Mucosa of stomach (tissue), 1 donor: Measurements from ENCODE around the gene WIPI1.
"Not testable (repeated sequence)": the region's sequence is repeated elsewhere in the genome, so short reads cannot be mapped to it uniquely, and the experiment has no call there.

Experiments
- H3K27me3 ChIP-seq: one replicate; pipeline ENCODE4 v1.7.0; 2013; ENCODE audit warnings: mild to moderate bottlenecking, low read length; ENCODE audit not compliant: control insufficient read depth, insufficient read depth
- H3K36me3 ChIP-seq: one replicate; pipeline ENCODE4 v1.7.0; 2013; ENCODE audit warnings: low read length; ENCODE audit not compliant: control insufficient read depth, insufficient read depth
- H3K4me1 ChIP-seq: one replicate; pipeline ENCODE4 v1.7.0; 2013; ENCODE audit warnings: mild to moderate bottlenecking, low read length; ENCODE audit not compliant: control insufficient read depth, insufficient read depth
- H3K4me3 ChIP-seq: one replicate; pipeline ENCODE4 v1.7.0; 2013; ENCODE audit warnings: low read length
- H3K9ac ChIP-seq: one replicate; pipeline ENCODE4 v1.7.0; 2013; ENCODE audit warnings: mild to moderate bottlenecking, low read length, moderate library complexity
- H3K9me3 ChIP-seq: one replicate; pipeline ENCODE4 v1.7.0; 2013; ENCODE audit warnings: mild to moderate bottlenecking, low read length, moderate library complexity; ENCODE audit not compliant: control insufficient read depth
- donor health status: Pancreatic carcinoma.

WIPI1 gene

DNA sequence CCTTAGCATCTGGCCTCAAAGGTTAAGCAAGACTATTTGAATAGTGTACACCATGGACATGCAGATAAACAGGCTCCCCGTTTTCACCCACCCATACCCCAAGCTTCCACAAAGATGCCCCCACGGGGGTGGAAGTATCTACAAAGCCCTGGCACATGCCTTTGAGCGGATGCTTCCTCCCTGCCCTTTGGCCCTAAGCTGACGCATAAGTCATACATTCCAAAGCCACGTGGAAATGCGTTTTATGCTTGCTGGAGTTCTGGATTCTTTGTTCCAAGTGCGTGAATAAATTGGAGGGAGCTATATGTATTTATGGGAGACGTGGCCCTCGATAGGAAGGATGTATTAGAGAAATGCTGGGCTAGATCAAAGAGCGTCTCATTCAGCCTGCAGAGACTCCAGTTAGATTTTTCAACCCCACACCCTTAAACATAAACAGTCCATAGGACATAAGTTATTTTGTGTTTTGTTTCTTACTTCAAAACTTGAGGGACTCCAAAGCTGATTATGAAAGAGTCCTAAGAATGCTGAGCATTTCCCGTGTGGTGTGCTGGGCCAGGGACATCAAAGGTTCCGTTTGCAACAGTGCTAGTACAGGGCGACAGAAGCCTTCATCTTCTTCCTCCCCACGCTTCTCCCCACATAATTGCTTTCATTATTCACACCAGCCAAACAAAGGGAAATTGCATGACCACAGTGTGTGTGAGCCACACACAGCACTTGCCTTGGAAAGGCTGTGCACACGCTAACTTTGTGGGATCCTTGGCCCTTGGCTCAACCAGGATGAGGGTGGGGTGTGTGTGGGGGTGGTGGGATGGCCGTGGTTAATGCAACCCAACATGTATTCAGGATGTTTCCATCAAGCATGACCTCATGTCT lies 73.6 kb downstream of the WIPI1 start:
- Histone ChIP-seq H3K4me3 (no peak overlapping the region), H3K9me3 (no peaks in the 10 kb centered on the region), H3K4me1 (peaks cover 5% of the 10 kb centered on the region), H3K36me3 (no peaks in the 10 kb centered on the region), H3K9ac (no peak overlapping the region), H3K27me3 (no peaks in the 10 kb centered on the region)

DNA sequence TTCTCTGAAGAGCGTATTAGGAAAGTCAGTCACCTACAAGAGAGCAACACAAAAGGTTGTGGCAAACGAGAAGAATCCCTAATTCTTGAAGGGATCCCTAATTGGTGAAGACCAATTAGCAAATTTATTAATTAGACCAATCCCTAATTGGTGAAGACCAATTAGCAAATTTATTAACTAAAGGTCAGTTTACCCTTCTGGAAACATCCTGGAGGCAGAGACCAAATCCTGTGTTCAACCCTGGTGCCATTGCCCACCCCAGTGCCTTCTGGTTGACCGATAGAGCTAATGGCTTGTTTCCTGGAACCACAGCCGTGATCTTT lies 74.2 kb downstream of the WIPI1 start:
- H3K4me3 ChIP-seq = no peak overlapping the region
- no peaks in the 10 kb centered on the region for H3K27me3 ChIP-seq
- no peaks in the 10 kb centered on the region for H3K9me3 ChIP-seq
- H3K4me1 ChIP-seq = peaks cover 11% of the 10 kb centered on the region
- H3K36me3 ChIP-seq = no peaks in the 10 kb centered on the region
- no peak overlapping the region for H3K9ac ChIP-seq

- Histone ChIP-seq H3K36me3 (no peaks in the 10 kb centered on the region), H3K27me3 (no peaks in the 10 kb centered on the region), H3K4me3 (no peak overlapping the region), H3K4me1 (peaks cover 15% of the 10 kb centered on the region), H3K9ac (no peak overlapping the region), H3K9me3 (no peaks in the 10 kb centered on the region)
These were observed 74.7 kb downstream of the WIPI1 start for GRCh38 chr17:68382582-68383085.

DNA sequence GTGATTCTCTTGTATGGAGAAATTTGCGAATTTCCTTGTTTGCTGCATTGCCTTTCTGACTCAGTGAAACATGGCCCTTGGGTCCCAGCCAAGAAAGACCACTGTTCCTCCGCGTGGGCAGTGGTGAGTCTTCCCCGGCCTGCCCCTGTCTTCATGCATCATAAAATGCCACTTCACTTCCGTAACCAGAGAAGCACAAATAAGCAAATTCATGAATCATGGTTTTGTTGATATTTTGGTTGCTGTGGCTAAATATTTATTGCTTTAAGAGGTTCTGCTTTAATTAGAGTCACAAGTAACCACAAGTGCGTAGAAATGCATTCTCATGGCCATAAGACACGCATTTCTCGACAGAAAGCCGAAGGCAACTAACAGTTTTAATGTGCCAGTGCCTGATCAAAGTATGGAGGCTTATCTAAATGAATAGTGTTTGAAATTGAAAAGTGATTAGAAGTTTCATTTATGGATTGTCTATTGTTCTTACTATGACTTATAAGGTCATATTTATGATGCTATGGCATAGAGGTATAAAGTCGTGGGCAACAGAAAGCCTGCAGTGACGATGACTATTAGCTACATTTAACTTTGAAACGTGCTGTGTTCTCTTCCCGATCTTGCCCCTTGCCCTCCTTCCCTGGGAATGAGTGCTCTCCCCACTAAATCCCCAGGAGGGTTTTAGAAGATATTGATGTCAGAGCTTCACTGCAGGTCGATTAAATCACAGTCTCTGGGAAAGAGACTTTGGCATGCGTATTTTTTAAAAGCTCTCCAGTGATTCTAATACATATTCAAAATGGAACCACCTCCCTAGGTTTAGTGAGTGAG lies 76.0 kb downstream of the WIPI1 start:
- Histone ChIP-seq H3K36me3 (no peaks in the 10 kb centered on the region), H3K27me3 (no peaks in the 10 kb centered on the region), H3K9me3 (no peaks in the 10 kb centered on the region), H3K9ac (no peak overlapping the region), H3K4me3 (no peak overlapping the region), H3K4me1 (peaks cover 20% of the 10 kb centered on the region)

DNA sequence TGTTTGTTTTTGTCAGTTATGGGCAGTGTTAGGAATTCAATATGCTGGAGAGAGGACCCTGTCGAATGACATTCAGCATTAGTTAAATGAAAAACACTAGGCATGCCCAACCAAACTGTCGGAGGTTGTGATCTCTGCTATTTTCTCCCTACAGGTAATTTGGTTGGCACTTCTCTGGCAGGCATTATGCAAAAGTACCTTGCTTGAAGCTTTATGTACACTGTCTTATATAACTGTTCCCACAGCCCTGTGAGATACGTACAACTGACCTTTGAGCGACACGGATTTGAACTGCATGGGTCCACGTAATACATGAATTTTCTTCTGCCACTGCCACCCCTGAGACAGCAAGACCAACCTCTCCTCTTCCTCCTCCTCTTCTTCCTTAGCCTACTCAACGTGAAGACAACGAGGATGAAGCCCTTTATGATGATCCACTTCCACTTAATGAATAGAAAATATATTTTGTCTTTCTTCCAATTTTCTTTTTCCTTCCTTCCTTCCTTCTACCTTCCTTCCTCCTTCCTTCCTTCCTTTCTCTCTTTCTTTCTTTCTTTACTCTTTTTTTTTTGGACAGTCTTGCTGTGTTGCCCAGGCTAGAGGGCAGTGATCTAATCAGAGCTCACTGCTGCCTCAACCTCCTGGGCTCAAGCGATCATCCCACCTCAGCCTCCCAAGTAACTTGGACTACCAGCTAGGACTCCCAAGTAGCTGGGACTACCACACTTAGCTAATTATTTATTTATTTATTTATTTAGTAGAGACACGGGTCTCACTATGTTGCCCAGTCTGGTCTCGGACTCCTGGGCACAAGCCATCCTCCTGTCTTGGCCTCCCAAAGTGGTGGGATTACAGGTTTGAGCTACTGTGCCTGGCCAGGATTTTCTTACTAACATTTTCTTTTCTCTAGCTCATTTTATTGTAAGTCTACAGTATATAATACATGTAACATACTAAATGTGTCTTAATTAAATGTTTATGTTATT lies 77.3 kb downstream of the WIPI1 start:
- H3K27me3 ChIP-seq = no peaks in the 10 kb centered on the region
- H3K9ac ChIP-seq = no peak overlapping the region
- H3K36me3 ChIP-seq = no peaks in the 10 kb centered on the region
- H3K4me3 ChIP-seq = no peak overlapping the region
- peaks cover 20% of the 10 kb centered on the region for H3K4me1 ChIP-seq
- no peaks in the 10 kb centered on the region for H3K9me3 ChIP-seq

- no peaks in the 10 kb centered on the region for H3K9me3 ChIP-seq
- no peak overlapping the region for H3K9ac ChIP-seq
- H3K4me3 ChIP-seq = no peak overlapping the region
- no peaks in the 10 kb centered on the region for H3K27me3 ChIP-seq
- H3K4me1 ChIP-seq = peaks cover 20% of the 10 kb centered on the region
- no peaks in the 10 kb centered on the region for H3K36me3 ChIP-seq
These were observed 78.2 kb downstream of the WIPI1 start for GRCh38 chr17:68379177-68379510.

- peak overlapping the region; percentile 50 for H3K9ac ChIP-seq
These were observed 78.8 kb downstream of the WIPI1 start for GRCh38 chr17:68378268-68379176.

DNA sequence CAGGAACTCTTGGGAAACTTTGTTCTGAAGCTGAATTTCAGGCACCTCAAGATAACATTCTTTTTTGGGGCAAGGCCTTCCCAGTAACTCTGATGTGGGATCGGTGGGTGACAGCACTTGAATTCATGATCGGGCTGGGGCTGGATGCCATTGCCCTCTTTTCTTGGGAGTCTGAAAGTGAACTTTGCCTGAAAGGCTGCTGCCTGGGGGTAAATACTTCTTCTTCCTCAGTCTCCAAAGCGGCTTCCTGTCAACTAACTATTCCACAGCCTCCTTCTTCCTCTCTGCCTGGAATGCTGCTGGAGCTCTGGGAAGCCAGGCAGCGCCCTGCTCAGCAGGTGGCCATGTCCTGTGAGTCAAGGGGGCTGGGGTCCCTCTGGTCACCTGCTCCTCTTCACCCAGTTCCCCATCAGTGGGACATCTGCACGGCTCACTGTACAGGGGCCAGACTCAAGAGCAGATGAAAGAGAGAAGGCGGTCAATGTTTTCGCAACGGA lies 79.5 kb downstream of the WIPI1 start:
- H3K27me3 ChIP-seq = no peaks in the 10 kb centered on the region
- no peaks in the 10 kb centered on the region for H3K36me3 ChIP-seq
- H3K4me1 ChIP-seq = peaks cover 20% of the 10 kb centered on the region
- peak overlapping the region; percentile 50 for H3K9ac ChIP-seq
- no peak overlapping the region for H3K4me3 ChIP-seq
- H3K9me3 ChIP-seq = no peaks in the 10 kb centered on the region

More at GRCh38 chr17:68378268-68379176, 78.8 kb downstream of the WIPI1 start:
- H3K36me3 ChIP-seq = no peaks in the 10 kb centered on the region
- H3K9me3 ChIP-seq = no peaks in the 10 kb centered on the region
- H3K4me1 ChIP-seq = peaks cover 20% of the 10 kb centered on the region
- no peaks in the 10 kb centered on the region for H3K27me3 ChIP-seq
- H3K4me3 ChIP-seq = no peak overlapping the region

DNA sequence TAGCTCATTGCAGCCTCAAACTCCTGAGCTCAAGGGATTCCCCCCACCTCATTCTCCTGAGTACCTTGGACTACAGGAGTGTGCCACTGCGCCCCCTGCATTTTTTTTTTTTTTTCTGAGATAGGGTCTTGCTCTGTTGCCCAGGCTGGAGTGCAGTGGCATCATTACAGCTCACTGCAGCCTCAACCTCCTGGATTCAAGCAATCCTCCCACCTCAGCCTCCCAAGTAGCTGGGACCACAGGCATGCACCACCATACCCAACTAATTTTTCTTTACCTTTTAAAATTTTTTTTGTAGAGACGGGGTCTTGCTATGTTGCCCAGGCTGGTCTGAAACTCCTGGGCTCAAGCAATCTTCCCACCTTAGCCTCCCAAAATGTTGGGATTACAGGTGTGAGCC lies 81.1 kb downstream of the WIPI1 start:
- H3K36me3 ChIP-seq, H3K9ac ChIP-seq, H3K27me3 ChIP-seq, H3K9me3 ChIP-seq, H3K4me3 ChIP-seq: not testable (repeated sequence)
- H3K4me1 ChIP-seq = peaks cover 20% of the 10 kb centered on the region

DNA sequence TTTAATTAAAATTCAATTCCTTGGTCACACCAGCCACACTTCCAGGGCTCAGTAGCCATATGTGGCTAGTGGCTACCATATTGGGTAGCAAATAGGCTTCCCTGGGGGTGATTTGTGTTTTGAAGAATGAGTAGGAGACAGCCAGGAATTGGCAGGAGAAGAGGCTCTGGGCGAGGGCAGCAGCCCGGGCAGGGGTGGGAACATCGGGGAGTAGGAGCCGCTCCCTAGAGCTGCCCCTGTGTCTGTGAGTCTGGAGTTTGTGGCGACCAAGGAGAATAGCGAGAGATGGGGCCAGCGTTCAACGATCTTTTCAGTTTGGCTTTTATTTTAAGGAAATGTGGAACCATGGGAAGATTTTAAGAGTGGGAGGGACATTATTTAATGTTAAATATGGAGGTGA lies 81.7 kb downstream of the WIPI1 start:
- no peak overlapping the region for H3K9ac ChIP-seq
- peaks cover 20% of the 10 kb centered on the region for H3K4me1 ChIP-seq
- H3K27me3 ChIP-seq = no peaks in the 10 kb centered on the region
- H3K4me3 ChIP-seq = no peak overlapping the region
- H3K9me3 ChIP-seq = no peaks in the 10 kb centered on the region
- H3K36me3 ChIP-seq = no peaks in the 10 kb centered on the region
